ENCODE data around the gene HTN3.

- TF ChIP-seq EZH2 (IDR thresholded peaks at IDR 0.05; ENCODE audit: borderline replicate concordance, low read length): no peak
- TF ChIP-seq, protein P1, sequence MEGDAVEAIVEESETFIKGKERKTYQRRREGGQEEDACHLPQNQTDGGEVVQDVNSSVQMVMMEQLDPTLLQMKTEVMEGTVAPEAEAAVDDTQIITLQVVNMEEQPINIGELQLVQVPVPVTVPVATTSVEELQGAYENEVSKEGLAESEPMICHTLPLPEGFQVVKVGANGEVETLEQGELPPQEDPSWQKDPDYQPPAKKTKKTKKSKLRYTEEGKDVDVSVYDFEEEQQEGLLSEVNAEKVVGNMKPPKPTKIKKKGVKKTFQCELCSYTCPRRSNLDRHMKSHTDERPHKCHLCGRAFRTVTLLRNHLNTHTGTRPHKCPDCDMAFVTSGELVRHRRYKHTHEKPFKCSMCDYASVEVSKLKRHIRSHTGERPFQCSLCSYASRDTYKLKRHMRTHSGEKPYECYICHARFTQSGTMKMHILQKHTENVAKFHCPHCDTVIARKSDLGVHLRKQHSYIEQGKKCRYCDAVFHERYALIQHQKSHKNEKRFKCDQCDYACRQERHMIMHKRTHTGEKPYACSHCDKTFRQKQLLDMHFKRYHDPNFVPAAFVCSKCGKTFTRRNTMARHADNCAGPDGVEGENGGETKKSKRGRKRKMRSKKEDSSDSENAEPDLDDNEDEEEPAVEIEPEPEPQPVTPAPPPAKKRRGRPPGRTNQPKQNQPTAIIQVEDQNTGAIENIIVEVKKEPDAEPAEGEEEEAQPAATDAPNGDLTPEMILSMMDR (conservative IDR thresholded peaks at IDR 0.05 in 1 of 2, IDR thresholded peaks at IDR 0.05 in 1 of 2; ENCODE audit: extremely low read depth in 1 of 2, insufficient read depth in 1 of 2, low read depth in 1 of 2, low read length in 2 of 2): no peak
Measured at GRCh38 chr4:69991016-69991415, 37.2 kb upstream of the HTN3 start.

All from mammary epithelial cell (primary cell).